ENCODE measurements around the gene ELK1.

Gene ELK1

DNA sequence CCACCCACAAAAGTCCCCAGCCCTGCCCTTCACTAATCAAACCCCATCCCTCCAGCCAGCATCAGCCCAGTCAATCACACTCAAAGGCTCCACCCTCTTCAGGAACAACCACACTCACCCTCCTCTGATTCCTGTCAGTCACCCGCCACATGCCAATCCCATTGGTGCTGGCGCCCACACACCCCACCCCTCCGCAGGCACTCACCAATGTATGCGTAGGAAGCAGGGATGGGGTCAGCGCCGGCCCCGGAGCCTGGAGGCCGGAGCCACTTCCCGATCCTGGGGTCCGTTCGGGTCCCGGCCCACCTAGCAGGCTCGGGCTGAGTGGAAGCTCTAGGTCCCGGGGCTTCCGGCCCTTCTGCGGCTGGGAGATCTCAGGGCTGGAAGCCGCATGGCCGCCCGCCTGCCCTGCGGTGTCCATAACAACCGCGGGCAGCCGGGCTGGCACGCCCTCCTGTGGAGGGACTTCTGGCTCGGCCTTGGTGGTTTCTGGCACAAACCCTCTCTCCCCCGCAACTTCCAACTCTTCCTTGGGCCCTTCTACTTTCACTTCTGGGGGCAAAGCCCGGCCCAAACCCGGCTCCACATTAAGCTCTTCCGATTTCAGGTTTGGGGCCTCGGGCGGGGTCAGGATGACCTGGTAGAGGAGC lies 12.7 kb downstream of the ELK1 start:
- TF ChIP-seq JUND (IDR thresholded peaks at IDR 0.05; ENCODE audit: low read depth), result no peak
- in situ Hi-C loops (cut with HindIII; ENCODE audit: low pct_unique_long_range_greater_than_20kb, low sequenced_read_pairs), result no loop called here
- peak in 1 of 2 experiments; percentile 34 for DNase-seq (ENCODE audit: low read depth in 1 of 2, low spot score in 1 of 2)

DNA sequence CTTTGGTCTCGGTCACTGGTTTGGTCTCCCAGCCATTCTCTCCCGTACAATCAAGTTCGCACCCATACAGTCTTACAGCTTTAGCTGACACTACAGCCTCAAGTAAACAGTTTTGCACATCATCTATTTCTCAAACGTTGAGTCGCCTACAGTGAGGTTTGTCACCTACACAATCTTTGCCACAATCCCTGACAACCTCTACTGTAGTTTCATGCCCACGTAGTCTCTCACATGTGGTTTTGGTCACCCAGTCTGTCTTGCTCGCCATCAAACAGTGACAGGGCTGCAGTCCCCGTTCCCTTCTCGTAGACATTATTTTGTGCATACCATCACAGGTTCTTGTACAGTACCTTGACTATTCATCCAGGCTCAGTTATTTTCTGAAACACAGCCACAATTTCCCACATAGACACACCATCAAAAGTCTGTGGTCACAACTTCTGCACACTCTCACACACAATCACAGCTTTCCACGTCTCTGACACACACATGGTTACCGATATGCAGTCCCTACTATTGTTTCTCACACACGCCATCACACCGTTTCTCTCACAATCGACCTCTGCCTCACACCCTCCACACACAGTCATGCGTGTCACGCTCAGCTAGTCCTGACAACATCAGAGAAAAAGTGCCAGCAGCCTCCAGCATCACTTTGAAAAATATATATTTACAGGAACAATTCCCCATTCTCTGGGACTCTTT lies 15.3 kb downstream of the ELK1 start:
- TF ChIP-seq JUND (IDR thresholded peaks at IDR 0.05; ENCODE audit: low read depth), result no peak
- in situ Hi-C loops (cut with HindIII; ENCODE audit: low pct_unique_long_range_greater_than_20kb, low sequenced_read_pairs), result no loop called here
- no peak for DNase-seq (ENCODE audit: low read depth in 1 of 2, low spot score in 1 of 2)

- TF ChIP-seq JUND (IDR thresholded peaks at IDR 0.05; ENCODE audit: low read depth), result no peak
- DNase-seq (ENCODE audit: low read depth in 1 of 2, low spot score in 1 of 2), result no peak
Measured at GRCh38 chrX:47633689-47634590, 16.4 kb downstream of the ELK1 start.

GRCh38 chrX:47632666-47633065 lies 17.7 kb downstream of the ELK1 start:
- TF ChIP-seq JUND (IDR thresholded peaks at IDR 0.05; ENCODE audit: low read depth), result no peak
- DNase-seq (ENCODE audit: low read depth in 1 of 2, low spot score in 1 of 2), result no peak
- in situ Hi-C loops (cut with HindIII; ENCODE audit: low pct_unique_long_range_greater_than_20kb, low sequenced_read_pairs), result no loop called here

More at GRCh38 chrX:47633689-47634590, 16.4 kb downstream of the ELK1 start:
- in situ Hi-C loops (cut with HindIII; ENCODE audit: low pct_unique_long_range_greater_than_20kb, low sequenced_read_pairs), result no loop called here

DNA sequence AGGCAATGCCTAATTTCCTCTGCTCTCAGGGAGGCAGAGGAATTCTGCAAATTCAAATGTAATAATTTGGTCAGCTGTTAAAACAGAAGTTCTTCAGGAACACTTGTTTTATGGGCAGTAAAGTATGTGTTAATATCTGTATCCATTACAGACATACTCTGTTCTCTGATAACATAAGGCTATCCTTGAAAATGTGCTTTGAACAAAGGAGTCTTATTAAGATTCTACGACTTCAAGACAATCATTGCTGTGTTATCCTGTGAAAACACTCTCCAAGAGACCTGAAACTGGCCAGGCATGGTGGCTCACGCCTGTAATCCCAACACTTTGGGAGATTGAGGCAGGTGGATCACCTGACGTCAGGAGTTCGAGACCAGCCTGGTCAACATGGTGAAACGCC lies 18.7 kb downstream of the ELK1 start:
- DNase-seq (ENCODE audit: low read depth in 1 of 2, low spot score in 1 of 2), result no peak
- in situ Hi-C loops (cut with HindIII; ENCODE audit: low pct_unique_long_range_greater_than_20kb, low sequenced_read_pairs), result no loop called here
- TF ChIP-seq JUND (IDR thresholded peaks at IDR 0.05; ENCODE audit: low read depth), result no peak

GRCh38 chrX:47629419-47630200 lies 20.8 kb downstream of the ELK1 start, which contains the start of gene CFP:
Gene CFP (minus strand): TSS chrX:47629930. CDS start chrX:47629844, 86 bp downstream.
- no peak for DNase-seq (ENCODE audit: low read depth in 1 of 2, low spot score in 1 of 2)
- in situ Hi-C loops (cut with HindIII; ENCODE audit: low pct_unique_long_range_greater_than_20kb, low sequenced_read_pairs), result no loop called here
- no peak for TF ChIP-seq JUND (IDR thresholded peaks at IDR 0.05; ENCODE audit: low read depth)

DNA sequence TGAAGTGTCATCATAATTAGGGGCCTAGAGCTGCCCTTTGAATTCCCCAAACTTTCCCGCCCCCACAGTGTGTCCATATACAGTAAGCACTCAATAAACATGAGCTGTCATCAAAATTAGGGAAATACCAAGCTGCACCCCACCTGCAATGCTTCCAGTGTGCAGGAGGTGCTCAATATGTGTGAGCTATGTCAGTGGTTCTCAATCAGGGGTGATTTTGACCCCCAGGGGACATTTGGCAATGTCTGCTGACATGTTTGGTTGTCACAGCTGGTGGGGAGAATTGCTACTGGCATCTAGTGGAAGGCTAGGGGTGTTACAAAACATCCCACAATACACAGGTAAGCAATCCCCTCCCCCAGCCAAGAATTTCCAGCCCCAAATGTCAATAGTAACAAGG lies 21.4 kb downstream of the ELK1 start:
- in situ Hi-C loops (cut with HindIII; ENCODE audit: low pct_unique_long_range_greater_than_20kb, low sequenced_read_pairs), result no loop called here
- DNase-seq (ENCODE audit: low read depth in 1 of 2, low spot score in 1 of 2), result peak; percentile 28 to 83
- TF ChIP-seq JUND (IDR thresholded peaks at IDR 0.05; ENCODE audit: low read depth), result no peak

DNA sequence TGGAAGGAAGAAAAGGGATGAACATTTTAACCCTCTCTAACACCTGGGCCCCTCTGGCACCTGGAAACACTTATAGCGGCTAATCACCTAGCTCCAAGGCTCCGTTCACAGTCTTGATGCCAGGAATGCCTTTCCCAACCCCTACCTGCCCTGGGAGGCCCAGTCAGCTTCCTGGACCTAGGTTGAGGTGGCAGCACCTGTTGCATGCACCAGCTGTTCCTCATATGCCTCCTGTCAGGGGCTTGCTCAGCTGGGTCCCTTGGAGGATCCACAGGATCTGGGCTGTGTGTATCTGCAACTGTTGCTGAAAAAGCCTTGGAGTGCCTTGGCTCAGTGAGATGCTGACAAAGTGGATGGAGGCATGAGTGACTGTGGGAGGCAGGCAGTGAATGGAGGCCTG lies 25.0 kb downstream of the ELK1 start:
- no peak for TF ChIP-seq JUND (IDR thresholded peaks at IDR 0.05; ENCODE audit: low read depth)
- no peak for DNase-seq (ENCODE audit: low read depth in 1 of 2, low spot score in 1 of 2)
- in situ Hi-C loops (cut with HindIII; ENCODE audit: low pct_unique_long_range_greater_than_20kb, low sequenced_read_pairs), result no loop called here

DNA sequence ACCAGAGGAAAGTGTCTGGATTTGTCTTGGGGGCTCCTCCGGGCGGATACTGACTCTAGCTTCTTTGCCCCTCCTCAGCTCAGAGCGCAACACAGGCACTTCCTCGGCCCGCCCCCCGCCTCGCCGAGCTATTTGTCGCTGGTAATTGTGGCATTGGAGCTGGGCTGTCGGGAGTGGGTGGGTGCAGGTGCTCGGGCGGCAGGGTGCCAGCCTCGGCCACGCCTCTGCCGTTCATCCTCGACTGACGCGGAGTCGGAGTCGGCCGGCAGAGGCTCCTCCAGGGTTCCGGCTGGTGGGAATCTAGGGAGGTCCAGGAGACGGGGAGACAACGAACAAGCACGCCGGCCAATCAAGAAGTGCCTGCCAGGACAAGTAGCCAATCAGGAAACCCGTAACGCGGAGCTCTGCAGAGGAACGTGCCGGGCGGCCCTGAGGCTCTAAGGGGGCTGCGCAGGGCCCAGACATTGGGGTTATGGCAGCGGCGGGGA lies 26.8 kb downstream of the ELK1 start:
- DNase-seq (ENCODE audit: low read depth in 1 of 2, low spot score in 1 of 2), result peak; percentile 90 to 92
- in situ Hi-C loops (cut with HindIII; ENCODE audit: low pct_unique_long_range_greater_than_20kb, low sequenced_read_pairs), result no loop called here
- no peak for TF ChIP-seq JUND (IDR thresholded peaks at IDR 0.05; ENCODE audit: low read depth)

GRCh38 chrX:47621851-47622250 lies 28.5 kb downstream of the ELK1 start:
- in situ Hi-C loops (cut with HindIII; ENCODE audit: low pct_unique_long_range_greater_than_20kb, low sequenced_read_pairs), result no loop called here
- TF ChIP-seq JUND (IDR thresholded peaks at IDR 0.05; ENCODE audit: low read depth), result no peak
- peak in 1 of 2 experiments; percentile 82 for DNase-seq (ENCODE audit: low read depth in 1 of 2, low spot score in 1 of 2)

- in situ Hi-C loops (cut with HindIII; ENCODE audit: low pct_unique_long_range_greater_than_20kb, low sequenced_read_pairs), result no loop called here
- DNase-seq (ENCODE audit: low read depth in 1 of 2, low spot score in 1 of 2), result no peak
- no peak for TF ChIP-seq JUND (IDR thresholded peaks at IDR 0.05; ENCODE audit: low read depth)
Measured at GRCh38 chrX:47620303-47620685, 30.1 kb downstream of the ELK1 start.

All from T47D (cell line).